ENCODE data around the gene NXPH3.

- TF ChIP-seq, protein P1, sequence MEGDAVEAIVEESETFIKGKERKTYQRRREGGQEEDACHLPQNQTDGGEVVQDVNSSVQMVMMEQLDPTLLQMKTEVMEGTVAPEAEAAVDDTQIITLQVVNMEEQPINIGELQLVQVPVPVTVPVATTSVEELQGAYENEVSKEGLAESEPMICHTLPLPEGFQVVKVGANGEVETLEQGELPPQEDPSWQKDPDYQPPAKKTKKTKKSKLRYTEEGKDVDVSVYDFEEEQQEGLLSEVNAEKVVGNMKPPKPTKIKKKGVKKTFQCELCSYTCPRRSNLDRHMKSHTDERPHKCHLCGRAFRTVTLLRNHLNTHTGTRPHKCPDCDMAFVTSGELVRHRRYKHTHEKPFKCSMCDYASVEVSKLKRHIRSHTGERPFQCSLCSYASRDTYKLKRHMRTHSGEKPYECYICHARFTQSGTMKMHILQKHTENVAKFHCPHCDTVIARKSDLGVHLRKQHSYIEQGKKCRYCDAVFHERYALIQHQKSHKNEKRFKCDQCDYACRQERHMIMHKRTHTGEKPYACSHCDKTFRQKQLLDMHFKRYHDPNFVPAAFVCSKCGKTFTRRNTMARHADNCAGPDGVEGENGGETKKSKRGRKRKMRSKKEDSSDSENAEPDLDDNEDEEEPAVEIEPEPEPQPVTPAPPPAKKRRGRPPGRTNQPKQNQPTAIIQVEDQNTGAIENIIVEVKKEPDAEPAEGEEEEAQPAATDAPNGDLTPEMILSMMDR (IDR thresholded peaks at IDR 0.05), result no peak
- no peak for TF ChIP-seq EZH2 (IDR thresholded peaks at IDR 0.05; ENCODE audit: borderline replicate concordance, insufficient read depth, low read depth, low read length, poor library complexity, severe bottlenecking)
These were observed 29.7 kb upstream of the NXPH3 start for GRCh38 chr17:49545806-49546545.

Measured in B cell (primary cell).